ENCODE data around the gene IFFO2. TPM values are rescaled to one million over a fixed set of nuclear protein-coding genes. Genes with fewer than 3 reads are reported as not detected.

IFFO2 gene
- total RNA-seq, 1 donor from 2014 or later, result 6.8 TPM

- Mint-ChIP-seq H3K4me1 (ENCODE audit: unreplicated experiment) (peaks cover 12% of the 10 kb centered on the region), H3K27ac (ENCODE audit: unreplicated experiment) (no peak overlapping the region), H3K4me3 (ENCODE audit: unreplicated experiment) (no peak overlapping the region), H3K9me3 (ENCODE audit: unreplicated experiment) (no peaks in the 10 kb centered on the region), H3K27me3 (ENCODE audit: unreplicated experiment) (peaks cover 6% of the 10 kb centered on the region), H3K36me3 (ENCODE audit: unreplicated experiment) (no peaks in the 10 kb centered on the region)
- no peak for DNase-seq (ENCODE audit: extremely low spot score, unreplicated experiment)
- TF ChIP-seq, protein P1, sequence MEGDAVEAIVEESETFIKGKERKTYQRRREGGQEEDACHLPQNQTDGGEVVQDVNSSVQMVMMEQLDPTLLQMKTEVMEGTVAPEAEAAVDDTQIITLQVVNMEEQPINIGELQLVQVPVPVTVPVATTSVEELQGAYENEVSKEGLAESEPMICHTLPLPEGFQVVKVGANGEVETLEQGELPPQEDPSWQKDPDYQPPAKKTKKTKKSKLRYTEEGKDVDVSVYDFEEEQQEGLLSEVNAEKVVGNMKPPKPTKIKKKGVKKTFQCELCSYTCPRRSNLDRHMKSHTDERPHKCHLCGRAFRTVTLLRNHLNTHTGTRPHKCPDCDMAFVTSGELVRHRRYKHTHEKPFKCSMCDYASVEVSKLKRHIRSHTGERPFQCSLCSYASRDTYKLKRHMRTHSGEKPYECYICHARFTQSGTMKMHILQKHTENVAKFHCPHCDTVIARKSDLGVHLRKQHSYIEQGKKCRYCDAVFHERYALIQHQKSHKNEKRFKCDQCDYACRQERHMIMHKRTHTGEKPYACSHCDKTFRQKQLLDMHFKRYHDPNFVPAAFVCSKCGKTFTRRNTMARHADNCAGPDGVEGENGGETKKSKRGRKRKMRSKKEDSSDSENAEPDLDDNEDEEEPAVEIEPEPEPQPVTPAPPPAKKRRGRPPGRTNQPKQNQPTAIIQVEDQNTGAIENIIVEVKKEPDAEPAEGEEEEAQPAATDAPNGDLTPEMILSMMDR (IDR thresholded peaks at IDR 0.05), result no peak
Observed at GRCh38 chr1:18962121-18962721, 5.7 kb upstream of the IFFO2 start.

DNA sequence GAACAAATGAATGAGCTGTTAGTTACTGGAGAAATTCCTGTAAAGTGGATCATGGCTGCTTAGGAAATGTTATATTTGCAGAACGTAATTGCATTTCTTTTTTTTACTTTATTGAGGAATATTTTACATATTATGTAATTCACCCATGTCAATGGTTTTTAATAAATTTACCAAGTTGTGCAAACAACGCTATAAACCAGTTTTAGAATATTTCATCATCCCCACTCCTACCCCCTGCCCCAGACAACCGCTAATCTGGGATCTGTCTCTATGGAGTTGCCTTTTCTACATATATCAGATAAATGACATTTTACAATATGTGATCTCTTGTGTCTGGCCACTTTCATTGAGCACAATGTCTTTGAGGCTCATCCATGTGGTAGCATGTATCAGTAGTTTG lies 4.3 kb upstream of the IFFO2 start:
- no peaks in the 10 kb centered on the region for H3K36me3 Mint-ChIP-seq (ENCODE audit: unreplicated experiment)
- no peak overlapping the region for H3K27ac Mint-ChIP-seq (ENCODE audit: unreplicated experiment)
- TF ChIP-seq, protein P1 (IDR thresholded peaks at IDR 0.05), result no peak
- H3K4me3 Mint-ChIP-seq (ENCODE audit: unreplicated experiment), result no peak overlapping the region
- H3K4me1 Mint-ChIP-seq (ENCODE audit: unreplicated experiment), result peaks cover 9% of the 10 kb centered on the region
- no peaks in the 10 kb centered on the region for H3K9me3 Mint-ChIP-seq (ENCODE audit: unreplicated experiment)
- H3K27me3 Mint-ChIP-seq (ENCODE audit: unreplicated experiment), result peaks cover 6% of the 10 kb centered on the region
- no peak for DNase-seq (ENCODE audit: extremely low spot score, unreplicated experiment)

DNA sequence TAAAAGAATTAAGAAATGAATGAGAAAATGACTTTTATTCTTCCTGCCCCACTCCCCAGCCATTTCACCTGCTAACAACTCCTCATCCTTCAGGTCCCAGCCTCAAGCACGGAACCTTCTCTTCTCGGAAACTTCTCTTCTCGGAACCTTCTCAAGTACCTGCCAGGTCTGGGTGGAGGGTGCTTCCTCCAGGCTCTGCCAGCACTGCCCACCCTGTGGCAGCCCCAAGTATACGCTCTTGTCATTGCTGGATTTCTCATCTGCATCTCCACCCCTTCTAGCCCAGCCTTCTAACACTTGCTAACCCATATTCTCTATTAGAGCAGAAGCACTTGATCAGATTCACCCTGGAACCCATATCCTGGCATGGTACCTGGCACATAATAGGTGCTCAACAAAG lies 3.9 kb upstream of the IFFO2 start:
- TF ChIP-seq, protein P1 (IDR thresholded peaks at IDR 0.05), result no peak
- no peaks in the 10 kb centered on the region for H3K36me3 Mint-ChIP-seq (ENCODE audit: unreplicated experiment)
- no peaks in the 10 kb centered on the region for H3K9me3 Mint-ChIP-seq (ENCODE audit: unreplicated experiment)
- no peak overlapping the region for H3K4me3 Mint-ChIP-seq (ENCODE audit: unreplicated experiment)
- H3K27ac Mint-ChIP-seq (ENCODE audit: unreplicated experiment), result no peak overlapping the region
- H3K4me1 Mint-ChIP-seq (ENCODE audit: unreplicated experiment), result peaks cover 6% of the 10 kb centered on the region
- DNase-seq (ENCODE audit: extremely low spot score, unreplicated experiment), result no peak
- H3K27me3 Mint-ChIP-seq (ENCODE audit: unreplicated experiment), result peaks cover 6% of the 10 kb centered on the region

- Mint-ChIP-seq H3K4me3 (ENCODE audit: unreplicated experiment) (no peak overlapping the region), H3K36me3 (ENCODE audit: unreplicated experiment) (no peaks in the 10 kb centered on the region), H3K4me1 (ENCODE audit: unreplicated experiment) (peaks cover 11% of the 10 kb centered on the region), H3K27me3 (ENCODE audit: unreplicated experiment) (peaks cover 6% of the 10 kb centered on the region), H3K9me3 (ENCODE audit: unreplicated experiment) (no peaks in the 10 kb centered on the region), H3K27ac (ENCODE audit: unreplicated experiment) (no peak overlapping the region)
- no peak for DNase-seq (ENCODE audit: extremely low spot score, unreplicated experiment)
- TF ChIP-seq, protein P1 (IDR thresholded peaks at IDR 0.05), result no peak
Observed at GRCh38 chr1:18959591-18959990, 3.1 kb upstream of the IFFO2 start.

DNA sequence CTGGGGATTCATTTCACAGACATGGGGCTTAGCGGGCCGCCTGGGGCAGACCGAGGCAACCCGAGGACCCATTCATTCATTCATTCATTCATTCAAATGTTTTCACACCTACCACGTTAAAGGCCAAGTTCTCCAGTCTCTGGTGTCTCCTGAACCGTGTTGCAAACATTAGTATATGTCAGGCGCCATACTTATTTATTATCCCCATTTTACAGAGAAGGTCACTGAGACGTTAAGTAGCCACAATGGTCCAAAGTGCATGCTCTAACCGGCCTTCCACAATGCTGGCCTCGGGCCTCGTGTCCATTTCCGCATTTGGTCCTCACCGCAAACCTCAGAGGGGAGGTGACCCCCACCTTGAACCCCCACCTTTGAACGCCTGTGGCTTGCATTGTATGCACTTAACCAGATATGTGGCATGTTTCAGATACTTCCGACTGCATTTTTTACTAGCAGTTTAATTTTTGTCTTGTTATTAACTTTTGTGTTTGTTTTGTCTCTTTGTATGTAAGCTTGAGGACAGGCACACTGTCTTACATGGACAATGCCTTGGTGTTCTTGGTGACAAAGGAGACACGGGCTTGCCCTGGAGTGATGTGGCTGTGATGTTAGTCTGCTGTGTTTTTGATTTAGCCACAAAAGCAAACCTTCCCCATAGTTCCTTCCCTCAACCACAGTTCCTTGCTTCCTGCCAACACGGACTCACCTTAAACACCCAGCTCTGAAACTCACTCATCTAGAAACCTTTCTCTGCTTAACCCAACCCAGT lies 1.2 kb upstream of the IFFO2 start:
- Mint-ChIP-seq H3K4me3 (ENCODE audit: unreplicated experiment) (peak overlapping the region; percentile 84), H3K4me1 (ENCODE audit: unreplicated experiment) (peaks cover 21% of the 10 kb centered on the region), H3K9me3 (ENCODE audit: unreplicated experiment) (no peaks in the 10 kb centered on the region), H3K36me3 (ENCODE audit: unreplicated experiment) (no peaks in the 10 kb centered on the region), H3K27ac (ENCODE audit: unreplicated experiment) (no peak overlapping the region), H3K27me3 (ENCODE audit: unreplicated experiment) (peaks cover 6% of the 10 kb centered on the region)
- TF ChIP-seq, protein P1 (IDR thresholded peaks at IDR 0.05), result no peak
- DNase-seq (ENCODE audit: extremely low spot score, unreplicated experiment), result no peak
